Stomach (tissue), 9 donors: Measurements from ENCODE around the gene CCDC43. TPM values are rescaled to one million over a fixed set of nuclear protein-coding genes. Genes with fewer than 3 reads are reported as not detected.
A peak's percentile ranks its signal among the peaks of the same experiment; 100 is the strongest.

Experiments
- DNase-seq, 2 donors: peaks; one replicate each; pipeline versions ENCODE4 v3.0.0 to v3.0.0-alpha.2; 2013 to 2019
- H3K27ac ChIP-seq, 5 donors: fragments of 200-600 bp in 4 of 5; sonication (generic) in 4 of 5; one replicate each; pipeline ENCODE4 v1.5.1; 2013 to 2019; ENCODE audit warnings: mild to moderate bottlenecking in 1 of 5, moderate library complexity in 1 of 5
- H3K27me3 ChIP-seq, 3 donors: fragments of 200-600 bp; sonication (generic); one replicate each; pipeline ENCODE4 v1.5.1; 2017 to 2019; ENCODE audit warnings: mixed run types in 1 of 3
- H3K36me3 ChIP-seq, 4 donors: fragments of 200-600 bp; sonication (generic); 1 replicate in 3 of 4; 2 replicates in 1 of 4; pipeline ENCODE4 v1.5.1; 2016 to 2019
- H3K4me1 ChIP-seq, 4 donors: fragments of 200-600 bp; sonication (generic); one replicate each; pipeline ENCODE4 v1.5.1; 2016 to 2019
- H3K4me3 ChIP-seq, 4 donors: fragments of 200-600 bp; sonication (generic) in 3 of 4; one replicate each; pipeline ENCODE4 v1.5.1; 2016 to 2019; ENCODE audit warnings: mild to moderate bottlenecking in 1 of 4
- H3K9me3 ChIP-seq, 4 donors: fragments of 200-600 bp; sonication (generic); one replicate each; pipeline ENCODE4 v1.5.1; 2016 to 2019
- EP300 ChIP-seq: sonication (generic); formaldehyde crosslinking; IDR thresholded peaks from one replicate; pipeline ENCODE4 v1.6.1; 2017; ENCODE audit warnings: antibody characterized with exemption
- POLR2A ChIP-seq, 4 donors: fragments of 450-650 bp; IDR thresholded peaks; one replicate each; pipeline ENCODE4 v1.6.1; 2016; ENCODE audit warnings: antibody characterized with exemption in 4 of 4, control low read depth in 2 of 4, mild to moderate bottlenecking in 1 of 4, moderate library complexity in 1 of 4
- POLR2AphosphoS5 ChIP-seq, 3 donors: sonication (generic); formaldehyde crosslinking; IDR thresholded peaks; one replicate each; pipeline ENCODE4 v1.6.1; 2016; ENCODE audit warnings: antibody characterized with exemption in 3 of 3
- WGBS, 5 donors: extraction: QIAGEN DNeasy Blood & Tissue Kit in 3 of 5; methylation state at CpG; one replicate each; pipeline versions ENCODE4 v1.1.5 to v1.1.7; 2013 to 2018; 5-methylcytosine and 5-hydroxymethylcytosine counted together
- intact Hi-C: fragments of 100-400 bp; cut with DNase I; formaldehyde crosslinking; loops from one replicate; pipeline ENCODE4 v1.15.1; 2023; ENCODE audit warnings: low total_unique reads
- polyA plus RNA-seq, 3 donors: library from polyadenylated mRNA; stranded (reverse); fragments of 200-250 nt; gene quantifications; one replicate each; pipeline ENCODE4 v1.2.3, GENCODE V29; 2013
- total RNA-seq, 5 donors: library from RNA; depleted of rRNA; stranded (reverse); fragments of >200 nt; gene quantifications; one replicate each; pipeline versions ENCODE4 v1.1.0 to v1.2.3, GENCODE V29; 2014 to 2016
- TF ChIP-seq, protein P1 (sequence below), 7 experiments: fragments of 450-650 bp in 4 of 7; fragments of 200-600 bp in 3 of 7; sonication (generic) in 3 of 7; IDR thresholded peaks; one replicate each; pipeline ENCODE4 v1.5.1; 2016 to 2019; ENCODE audit warnings: antibody characterized with exemption in 7 of 7, control low read depth in 2 of 7, mild to moderate bottlenecking in 1 of 7
- donor health status: healthy with polysubstance abuse.
- donor health status: Bipolar disorder and iron deficiency.
- donor health status: healthy.

CCDC43 gene
- total and polyA plus RNA-seq, 8 donors, result 1.8 to 29.7 (median 11.1) TPM

GRCh38 chr17:44661835-44662234, 27.7 kb downstream of the CCDC43 start:
- Histone ChIP-seq H3K27ac (no peak overlapping the region), H3K9me3 (peaks cover 0 to 2% (median 0%) of the 10 kb centered on the region in 4 donors), H3K4me1 (peaks cover 0 to 4% (median 2%) of the 10 kb centered on the region in 4 donors), H3K27me3 (peaks cover 2 to 28% (median 11%) of the 10 kb centered on the region in 3 donors), H3K4me3 (no peak overlapping the region), H3K36me3 (no peaks in the 10 kb centered on the region)
- intact Hi-C loops, result no loop called here
- 84 to 93% (median 93%) methylated on average over 2 of the region's 2 CpGs for WGBS, 5 donors
- TF ChIP-seq POLR2AphosphoS5 (IDR thresholded peaks at IDR 0.05) (no peak), EP300 (no peak), POLR2A (IDR thresholded peaks at IDR 0.05) (no peak)
- TF ChIP-seq, protein P1, sequence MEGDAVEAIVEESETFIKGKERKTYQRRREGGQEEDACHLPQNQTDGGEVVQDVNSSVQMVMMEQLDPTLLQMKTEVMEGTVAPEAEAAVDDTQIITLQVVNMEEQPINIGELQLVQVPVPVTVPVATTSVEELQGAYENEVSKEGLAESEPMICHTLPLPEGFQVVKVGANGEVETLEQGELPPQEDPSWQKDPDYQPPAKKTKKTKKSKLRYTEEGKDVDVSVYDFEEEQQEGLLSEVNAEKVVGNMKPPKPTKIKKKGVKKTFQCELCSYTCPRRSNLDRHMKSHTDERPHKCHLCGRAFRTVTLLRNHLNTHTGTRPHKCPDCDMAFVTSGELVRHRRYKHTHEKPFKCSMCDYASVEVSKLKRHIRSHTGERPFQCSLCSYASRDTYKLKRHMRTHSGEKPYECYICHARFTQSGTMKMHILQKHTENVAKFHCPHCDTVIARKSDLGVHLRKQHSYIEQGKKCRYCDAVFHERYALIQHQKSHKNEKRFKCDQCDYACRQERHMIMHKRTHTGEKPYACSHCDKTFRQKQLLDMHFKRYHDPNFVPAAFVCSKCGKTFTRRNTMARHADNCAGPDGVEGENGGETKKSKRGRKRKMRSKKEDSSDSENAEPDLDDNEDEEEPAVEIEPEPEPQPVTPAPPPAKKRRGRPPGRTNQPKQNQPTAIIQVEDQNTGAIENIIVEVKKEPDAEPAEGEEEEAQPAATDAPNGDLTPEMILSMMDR (IDR thresholded peaks at IDR 0.05), result no peak
- no peak for DNase-seq

GRCh38 chr17:44655983-44656710, 33.4 kb downstream of the CCDC43 start, which contains the start of gene MEIOC:
TSS of gene MEIOC (plus strand) at chr17:44656468. CDS start at chr17:44656614, 146 bp downstream.
- no peak for TF ChIP-seq POLR2AphosphoS5 (IDR thresholded peaks at IDR 0.05)
- no peak for TF ChIP-seq EP300
- TF ChIP-seq, protein P1 (IDR thresholded peaks at IDR 0.05), result no peak
- TF ChIP-seq POLR2A (IDR thresholded peaks at IDR 0.05), result no peak
- Histone ChIP-seq H3K9me3 (peaks cover 0 to 15% (median 7%) of the 10 kb centered on the region in 4 donors), H3K27me3 (peaks cover 15 to 72% (median 33%) of the 10 kb centered on the region in 3 donors), H3K4me1 (peaks cover 4 to 16% (median 11%) of the 10 kb centered on the region in 4 donors), H3K36me3 (no peaks in the 10 kb centered on the region), H3K4me3 (peak within 1 kb of the TSS; percentile 5 to 35 (median 22)), H3K27ac (no peak within 1 kb of the TSS)
- WGBS, 5 donors, result 8 to 18% (median 14%) methylated on average over 32 to 56 of the region's 57 CpGs
- intact Hi-C loops, result no loop called here
- DNase-seq, result peak in 1 of 2 donors; percentile 52

DNA sequence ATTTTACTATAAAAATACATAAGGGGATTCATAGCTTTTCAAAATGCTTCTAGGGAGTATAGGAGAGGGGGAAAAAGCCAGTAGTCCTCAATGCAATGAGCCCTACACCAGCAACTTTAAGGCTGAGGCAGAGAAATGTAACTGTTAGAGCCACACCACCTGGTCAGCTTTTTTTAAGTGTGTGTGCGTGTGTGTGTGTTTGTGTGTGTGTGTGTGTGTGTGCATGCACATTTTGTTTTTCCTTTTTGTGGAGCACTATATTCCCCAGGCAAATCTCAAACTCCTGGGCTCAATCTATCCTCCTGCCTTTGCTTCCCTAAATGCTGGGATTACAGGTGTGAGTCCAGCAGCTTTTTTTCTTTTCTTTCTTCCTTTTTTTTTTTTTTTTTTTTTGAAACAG, 35.6 kb downstream of the CCDC43 start:
- TF ChIP-seq POLR2AphosphoS5 (IDR thresholded peaks at IDR 0.05) (no peak), POLR2A (IDR thresholded peaks at IDR 0.05) (no peak), EP300 (no peak)
- TF ChIP-seq, protein P1 (IDR thresholded peaks at IDR 0.05), result no peak
- Histone ChIP-seq H3K27ac (no peak overlapping the region), H3K4me3 (no peak overlapping the region), H3K36me3 (no peaks in the 10 kb centered on the region), H3K9me3 (peaks cover 0 to 15% (median 7%) of the 10 kb centered on the region in 4 donors), H3K4me1 (peaks cover 4 to 16% (median 11%) of the 10 kb centered on the region in 4 donors), H3K27me3 (peaks cover 15 to 75% (median 33%) of the 10 kb centered on the region in 3 donors)
- no peak for DNase-seq
- intact Hi-C loops, result no loop called here
- WGBS, 5 donors, result 68 to 81% (median 77%) methylated on average over 1 of the region's 1 CpG

DNA sequence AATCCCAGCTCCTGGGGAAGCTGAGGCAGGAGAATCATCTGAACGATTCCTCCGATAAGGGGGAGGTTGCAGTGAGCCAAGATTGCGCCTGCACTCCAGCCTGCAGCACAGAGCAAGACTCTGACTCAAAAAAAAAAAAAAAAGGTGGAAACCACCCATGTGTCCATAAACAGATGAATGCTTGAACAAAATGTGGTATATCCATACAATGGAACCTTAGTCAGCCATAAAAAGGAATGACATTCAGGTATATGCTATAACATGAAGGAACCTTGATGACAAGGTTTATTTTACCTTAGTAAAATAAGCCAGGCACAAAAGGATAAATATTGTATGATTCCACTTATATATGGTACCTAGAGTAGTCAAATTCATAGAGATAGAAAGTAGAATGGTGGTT, 36.2 kb downstream of the CCDC43 start:
- Histone ChIP-seq H3K4me3 (no peak overlapping the region), H3K9me3 (peaks cover 0 to 15% (median 7%) of the 10 kb centered on the region in 4 donors), H3K27ac (no peak overlapping the region), H3K4me1 (peaks cover 4 to 16% (median 11%) of the 10 kb centered on the region in 4 donors), H3K36me3 (no peaks in the 10 kb centered on the region), H3K27me3 (peaks cover 15 to 77% (median 33%) of the 10 kb centered on the region in 3 donors)
- intact Hi-C loops, result no loop called here
- no peak for DNase-seq
- 92 to 98% (median 96%) methylated on average over 3 of the region's 3 CpGs for WGBS, 5 donors
- TF ChIP-seq POLR2AphosphoS5 (IDR thresholded peaks at IDR 0.05) (no peak), EP300 (no peak), POLR2A (IDR thresholded peaks at IDR 0.05) (no peak)
- TF ChIP-seq, protein P1 (IDR thresholded peaks at IDR 0.05), result no peak
